K562 (cell line): Measurements from ENCODE around the gene ZNF296. TPM values are rescaled to one million over a fixed set of nuclear protein-coding genes. Genes with fewer than 3 reads are reported as not detected.

Experiments
- ATAC-seq: fragments of 200-7000 bp; cut with Tn5 transposase; 3 replicates; pipeline ENCODE4 v1.9.1; 2020; ENCODE audit warnings: moderate library complexity
- BruUV-seq: library from RNA; stranded (reverse); fragments of 400-500 nt; replicated peaks from 2 replicates; lab custom pipeline; 2021; lab: Mats Ljungman, UMichigan
- CTCF ChIA-PET: fragments of 300-600 bp; formaldehyde crosslinking; extraction: SDS; loops from one replicate; lab custom pipeline; 2021; ENCODE audit warnings: low intra/inter-chr PET ratio; lab: Yijun Ruan, JAX
- POLR2A ChIA-PET: fragments of 300-600, 350-650 bp; sonication (Branson Sonifier 250); formaldehyde crosslinking; extraction: SDS; loops from one replicate; lab custom pipeline; 2021; ENCODE audit warnings: antibody characterized with exemption, inconsistent platforms; lab: Yijun Ruan, JAX
- DNase-seq, 4 experiments: peaks; one replicate each; pipeline versions ENCODE4 v3.0.0 to v3.0.0-alpha.2; 2011 to 2018; ENCODE audit warnings: low spot score in 3 of 4, mixed read lengths in 3 of 4; ENCODE audit errors: extremely low read depth in 1 of 4
- FAIRE-seq: peaks from 2 replicates; lab custom pipeline; 2011; peaks lifted over from hg19 to GRCh38; lab: Jason Lieb, UNC
- H2AFZ ChIP-seq: 2 replicates; pipeline ENCODE4 v1.6.0; 2011; ENCODE audit warnings: low read depth, low read length, control low read depth, inconsistent platforms
- H3K27ac ChIP-seq: fragments of 200-600 bp; 3 replicates; pipeline ENCODE4 v1.8.0; 2011; ENCODE audit warnings: low read depth, mild to moderate bottlenecking, control low read depth, inconsistent platforms, low read length, moderate library complexity, mixed read lengths; ENCODE audit errors: extremely low read depth
- H3K27me3 ChIP-seq, 2 experiments: fragments of 300-600 bp in 1 of 2; 2 replicates in 1 of 2; 3 replicates in 1 of 2; pipeline versions ENCODE4 v1.6.0 to v1.8.0; 2011; ENCODE audit warnings: inconsistent platforms in 2 of 2, low read length in 2 of 2, mild to moderate bottlenecking in 1 of 2, mixed read lengths in 1 of 2, moderate library complexity in 1 of 2; ENCODE audit not compliant: control insufficient read depth in 2 of 2, insufficient read depth in 2 of 2
- H3K36me3 ChIP-seq: fragments of 300-600 bp; 3 replicates; pipeline ENCODE4 v1.8.0; 2011; ENCODE audit warnings: mild to moderate bottlenecking, low read length, inconsistent platforms; ENCODE audit not compliant: control insufficient read depth, insufficient read depth
- H3K4me1 ChIP-seq, 2 experiments: fragments of 200-600 bp in 1 of 2; replicated peaks in 1 of 2; 2 replicates in 1 of 2; 3 replicates in 1 of 2; pipeline versions ENCODE4 v1.5.1 to v1.8.0; 2011; ENCODE audit warnings: inconsistent platforms in 2 of 2, low read length in 2 of 2, mild to moderate bottlenecking in 1 of 2, mixed read lengths in 1 of 2, moderate library complexity in 1 of 2; ENCODE audit not compliant: control insufficient read depth in 2 of 2, insufficient read depth in 2 of 2
- H3K4me2 ChIP-seq: 2 replicates; pipeline ENCODE4 v1.6.1; 2011; ENCODE audit warnings: low read length, control low read depth, inconsistent platforms, mixed read lengths; ENCODE audit not compliant: insufficient read depth
- H3K4me3 ChIP-seq: fragments of 200-600 bp; sonication (generic), shearing (Covaris generic); 2 replicates; pipeline ENCODE4 v1.5.1; 2016; ENCODE audit warnings: control low read depth, inconsistent platforms
- H3K79me2 ChIP-seq: fragments of 200-600 bp; 3 replicates; pipeline ENCODE4 v1.8.0; 2011; ENCODE audit warnings: low read length, inconsistent platforms; ENCODE audit not compliant: control insufficient read depth, insufficient read depth
- H3K9ac ChIP-seq, 2 experiments: 2 replicates each; pipeline versions ENCODE4 v1.6.0 to v1.6.1; 2011; ENCODE audit warnings: low read depth in 2 of 2, low read length in 2 of 2, control low read depth in 1 of 2, inconsistent platforms in 1 of 2, mild to moderate bottlenecking in 1 of 2, mixed read lengths in 1 of 2; ENCODE audit not compliant: insufficient read depth in 1 of 2
- H3K9me1 ChIP-seq: one replicate; pipeline ENCODE4 v1.6.0; 2011; ENCODE audit warnings: inconsistent platforms, mild to moderate bottlenecking, low read length, moderate library complexity; ENCODE audit not compliant: control insufficient read depth, insufficient read depth
- H3K9me3 ChIP-seq: replicated peaks from 2 replicates; pipeline ENCODE4 v1.5.1; 2011; ENCODE audit warnings: low read depth, low read length, inconsistent platforms; ENCODE audit not compliant: control insufficient read depth, insufficient read depth
- H4K20me1 ChIP-seq: replicated peaks from 2 replicates; pipeline ENCODE4 v1.6.1; 2011; ENCODE audit warnings: low read length, inconsistent platforms, mixed read lengths; ENCODE audit not compliant: control insufficient read depth, insufficient read depth
- CGGBP1 ChIP-seq: fragments of 250-450 bp; sonication (Bioruptor Pico); IDR thresholded peaks from 2 replicates; pipeline ENCODE4 v1.9.0; 2021; ENCODE audit warnings: mild to moderate bottlenecking
- FOXM1 ChIP-seq, 2 experiments: fragments of 450-650 bp in 1 of 2; sonication (generic) in 1 of 2; formaldehyde crosslinking in 1 of 2; IDR thresholded peaks; 2 replicates each; pipeline versions ENCODE4 v1.6.1 to v1.9.0; 2017 to 2022; ENCODE audit warnings: low read depth in 2 of 2, mild to moderate bottlenecking in 2 of 2, missing genetic modification reagents in 1 of 2, moderate library complexity in 1 of 2
- HMG20A ChIP-seq: fragments of 450-650 bp; formaldehyde crosslinking; conservative IDR thresholded peaks from 2 replicates; pipeline ENCODE4 v1.4.0; 2020; ENCODE audit warnings: mild to moderate bottlenecking, mixed read lengths
- NRF1 ChIP-seq, 2 experiments: fragments of 450-650 bp; IDR thresholded peaks in 1 of 2; conservative IDR thresholded peaks in 1 of 2; 2 replicates each; pipeline ENCODE4 v1.6.1; 2014; ENCODE audit warnings: mild to moderate bottlenecking in 2 of 2
- SNRNP70 ChIP-seq: fragments of 200-400 bp; formaldehyde crosslinking; optimal IDR thresholded peaks from 2 replicates; pipeline ENCODE3; 2017; ENCODE audit warnings: low read depth, low read length
- USF1 ChIP-seq: sonication (generic); formaldehyde crosslinking; IDR thresholded peaks from 2 replicates; pipeline ENCODE4 v1.9.0; 2022; ENCODE audit warnings: mild to moderate bottlenecking, missing genetic modification reagents
- ZNF224 ChIP-seq: sonication (generic); formaldehyde crosslinking; IDR thresholded peaks from 2 replicates; pipeline ENCODE4 v1.8.0; 2022; ENCODE audit warnings: mild to moderate bottlenecking, missing genetic modification reagents
- ZNF655 ChIP-seq: fragments of 250-450 bp; sonication (Bioruptor Pico); IDR thresholded peaks from 2 replicates; pipeline ENCODE4 v1.5.0; 2021
- WGBS: fragments of 100-300 bp; shearing (Covaris generic); methylation state at CpG from one replicate; pipeline ENCODE4 v1.1.6; 2016; ENCODE audit warnings: low coverage, mixed read lengths; ENCODE audit not compliant: insufficient coverage; ENCODE audit errors: missing lambda C conversion rate; 5-methylcytosine and 5-hydroxymethylcytosine counted together
- in situ Hi-C: fragments of 300-500 bp; cut with MboI; formaldehyde crosslinking; loops from 4 replicates; pipeline ENCODE4 v1.15.0; 2018; ENCODE audit warnings: inconsistent platforms, mixed read lengths
- intact Hi-C: fragments of 100-400 bp; cut with micrococcal nuclease; formaldehyde crosslinking; loops from 2 replicates; pipeline ENCODE4 v1.14.2; 2022
- polyA plus RNA-seq, 8 experiments: library from polyadenylated mRNA; depleted of rRNA in 4 of 8; stranded (reverse) in 5 of 8; unstranded in 3 of 8; fragments of >200 nt; fragmentation: Nextera tagmentation in 2 of 8; fragmentation: Illumina TruSeq in 1 of 8; extraction: Ambion mirVana in 2 of 8; extraction: Trizol in 1 of 8; gene quantifications; 2 replicates each; pipeline versions ENCODE4 v1.2.1 to v1.2.3, GENCODE V29; 2011 to 2014; ENCODE audit warnings: inconsistent platforms in 1 of 8, missing spikeins in 1 of 8
- total RNA-seq, 7 experiments: library from RNA; depleted of rRNA in 6 of 7; stranded (reverse); fragments of >200 nt in 6 of 7; fragmentation: Illumina TruSeq in 2 of 7; extraction: Trizol in 2 of 7; gene quantifications; 2 replicates each; pipeline versions ENCODE4 v1.2.1 to v1.2.3, GENCODE V29; 2011 to 2021; ENCODE audit warnings: low replicate concordance in 1 of 7

ZNF296 gene
- total and polyA plus RNA-seq, 9 of the 15 experiments (the other 6 are each of a cell fraction or from before 2014, with no cell fraction given): 0.03 to 8.8 (median 0.47) TPM; not detected in 1

GRCh38 chr19:45027371-45027770, 48.9 kb downstream of the ZNF296 start:
- ATAC-seq (peak; percentile 83), FAIRE-seq (no peak), DNase-seq (peak in 1 of 4 experiments; percentile 46)
- Histone ChIP-seq H3K9me1 (no peaks in the 10 kb centered on the region), H3K4me2 (no peak overlapping the region), H3K27ac (no peak overlapping the region), H2AFZ (peak overlapping the region; percentile 26; the same call in 1 of the 2 replicates), H3K4me1 (peaks cover 0 to 5% of the 10 kb centered on the region in 2 experiments; a peak in 3 of 5 replicates), H3K9ac (no peak overlapping the region), H4K20me1 (no peaks in the 10 kb centered on the region), H3K27me3 (no peaks in the 10 kb centered on the region; a peak in 1 of 5 replicates), H3K79me2 (no peaks in the 10 kb centered on the region), H3K4me3 (no peak overlapping the region), H3K36me3 (no peaks in the 10 kb centered on the region), H3K9me3 (peaks cover 4% of the 10 kb centered on the region)
- in situ Hi-C loops (no loop called here), intact Hi-C loops (no loop called here)
- TF ChIP-seq USF1 (CRISPR knock-in tag): peak; percentile 55; the same call in 1 of the 2 replicates
- no peak for TF ChIP-seq CGGBP1
- no peak for TF ChIP-seq SNRNP70
- peak; percentile 44 to 56 for TF ChIP-seq NRF1 (conservative IDR thresholded peaks at IDR 0.05 in 1 of 2, IDR thresholded peaks at IDR 0.05 in 1 of 2)
- TF ChIP-seq ZNF655 (CRISPR knock-in tag): no peak
- no peak for TF ChIP-seq ZNF224
- TF ChIP-seq FOXM1 (IDR thresholded peaks at IDR 0.05; ENCODE audit: low read depth): no peak
- TF ChIP-seq FOXM1 (CRISPR knock-in tag; IDR thresholded peaks at IDR 0.05; ENCODE audit: low read depth): no peak
- no peak for TF ChIP-seq HMG20A (CRISPR knock-in tag)
- WGBS: 10% methylated on average over 2 of the region's 2 CpGs
- ChIA-PET CTCF (no interaction called here), POLR2A (interaction anchor here (0.7 kb wide), 1 partner anchor 64 kb away, joined by 3 read pairs; no protein-coding TSS in a partner anchor)
- no TSS peak for BruUV-seq
